Activated T-helper 2 cell treated with anti-CD3 and anti-CD28 coated beads, Interferon-gamma antibody, Interleukin-2, Interleukin-4, amounts not matched to agents 10 μg/mL and 5 μg/mL and 100 μg/mL, durations not matched to agents 14 hours and 24 hours and 36 hours (primary cell): ENCODE results near the gene TMEM187. TPM values are rescaled to one million over a fixed set of nuclear protein-coding genes. Genes with fewer than 3 reads are reported as not detected.

Source experiments
- DNase-seq: peaks from one replicate; pipeline ENCODE4 v3.0.0; 2021; ENCODE audit warnings: low spot score
- H3K27ac Mint-ChIP-seq: one replicate; pipeline ENCODE4 v1.8.0; 2021; ENCODE audit warnings: mixed read lengths
- H3K27me3 Mint-ChIP-seq: one replicate; pipeline ENCODE4 v1.8.0; 2021; ENCODE audit warnings: low read depth, mixed read lengths
- H3K36me3 Mint-ChIP-seq: one replicate; pipeline ENCODE4 v1.8.0; 2021; ENCODE audit warnings: low read depth, mixed read lengths
- H3K4me1 Mint-ChIP-seq: one replicate; pipeline ENCODE4 v1.8.0; 2021; ENCODE audit warnings: low read depth, mixed read lengths
- H3K4me3 Mint-ChIP-seq: one replicate; pipeline ENCODE4 v1.8.0; 2021; ENCODE audit warnings: low read depth, mild to moderate bottlenecking, moderate library complexity, mixed read lengths
- H3K9me3 Mint-ChIP-seq: one replicate; pipeline ENCODE4 v1.8.0; 2021; ENCODE audit warnings: mixed read lengths
- intact Hi-C: fragments of 100-400 bp; cut with micrococcal nuclease; formaldehyde crosslinking; loops from one replicate; pipeline ENCODE4 v1.15.1; 2023
- total RNA-seq: library from RNA; stranded (reverse); gene quantifications from 2 replicates; pipeline ENCODE4 v1.2.3, GENCODE V29; 2022

TMEM187 gene
- total RNA-seq, 1 donor from 2014 or later = 2.1 TPM

DNA sequence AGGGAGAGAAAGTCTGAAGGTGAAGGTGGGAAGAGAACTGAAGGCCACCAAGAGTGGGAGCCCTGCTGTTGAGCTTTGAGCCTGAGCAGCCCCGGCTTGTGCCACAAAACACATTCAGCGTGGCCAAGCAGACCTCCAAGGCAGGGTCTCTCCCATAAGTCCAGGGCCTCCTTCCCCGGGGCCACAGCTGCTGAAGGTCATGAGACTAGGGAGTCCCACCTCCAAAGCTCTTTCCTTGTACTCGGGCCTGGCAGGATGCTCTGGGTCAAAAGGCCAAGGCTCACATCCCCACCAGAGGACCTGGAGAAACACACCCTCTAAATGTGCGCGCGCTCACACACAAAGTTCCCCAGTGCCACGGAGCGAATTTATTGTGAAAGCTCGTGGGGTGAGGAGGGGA, 43.0 kb upstream of the TMEM187 start:
- H3K4me1 Mint-ChIP-seq = peaks cover 10% of the 10 kb centered on the region
- H3K4me3 Mint-ChIP-seq = no peak overlapping the region
- H3K36me3 Mint-ChIP-seq = peaks cover 35% of the 10 kb centered on the region
- no peak overlapping the region for H3K27ac Mint-ChIP-seq
- no peak for DNase-seq
- H3K27me3 Mint-ChIP-seq = no peaks in the 10 kb centered on the region
- intact Hi-C loops = loop anchor here (5.0 to 10.0 kb wide), 3 partner anchors 165 to 445 kb away; partner anchors contain the start of genes EMD, FLNA, MECP2 and PLXNB3
- H3K9me3 Mint-ChIP-seq = no peaks in the 10 kb centered on the region

DNA sequence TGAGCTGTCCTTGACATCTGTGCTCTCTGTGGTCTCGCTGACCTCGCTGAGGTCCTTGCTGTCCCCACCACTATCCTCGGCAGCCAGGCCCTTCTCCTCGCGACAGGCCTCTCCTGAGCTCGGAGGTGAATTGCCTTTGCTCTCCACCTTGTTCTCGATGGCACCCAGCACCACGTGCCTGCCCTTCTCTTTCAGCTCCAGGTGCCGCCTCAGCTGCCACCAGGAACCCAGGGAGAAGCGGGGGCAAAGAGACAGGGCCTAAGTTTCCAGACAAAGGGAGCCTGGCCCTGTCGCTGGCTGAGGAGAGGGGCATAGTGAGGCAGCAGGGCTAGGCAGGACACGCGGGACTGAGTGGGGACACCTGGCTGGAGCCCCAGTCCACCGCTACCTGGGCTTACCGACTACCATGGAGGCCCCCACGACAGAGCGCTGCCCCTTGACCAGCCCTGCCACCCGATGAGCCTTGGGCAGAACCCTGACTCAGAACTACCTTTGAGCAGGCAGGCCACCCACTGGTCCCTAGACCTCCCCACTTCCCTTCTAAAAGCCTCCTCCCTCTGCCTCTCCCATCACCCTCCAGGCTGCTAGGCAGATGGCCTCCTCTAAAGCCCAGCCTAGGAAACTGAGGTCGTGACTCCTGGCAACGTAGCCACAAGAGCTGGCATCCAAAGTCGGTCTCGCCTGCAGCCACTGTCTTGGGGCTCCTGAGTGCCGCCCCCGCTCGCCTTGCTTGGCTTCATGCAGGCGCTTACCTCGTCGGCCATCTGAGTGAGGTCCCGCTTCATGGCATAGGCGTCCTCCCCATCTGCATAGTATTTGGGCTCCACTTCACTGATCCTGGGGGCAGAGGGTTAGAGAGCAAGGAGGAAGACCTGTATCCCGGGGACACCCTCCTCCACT, 42.3 kb upstream of the TMEM187 start:
- Mint-ChIP-seq H3K27me3 (no peaks in the 10 kb centered on the region), H3K4me3 (no peak overlapping the region), H3K4me1 (peaks cover 10% of the 10 kb centered on the region), H3K36me3 (peaks cover 32% of the 10 kb centered on the region), H3K27ac (no peak overlapping the region), H3K9me3 (no peaks in the 10 kb centered on the region)
- no peak for DNase-seq
- intact Hi-C loops = no loop called here

DNA sequence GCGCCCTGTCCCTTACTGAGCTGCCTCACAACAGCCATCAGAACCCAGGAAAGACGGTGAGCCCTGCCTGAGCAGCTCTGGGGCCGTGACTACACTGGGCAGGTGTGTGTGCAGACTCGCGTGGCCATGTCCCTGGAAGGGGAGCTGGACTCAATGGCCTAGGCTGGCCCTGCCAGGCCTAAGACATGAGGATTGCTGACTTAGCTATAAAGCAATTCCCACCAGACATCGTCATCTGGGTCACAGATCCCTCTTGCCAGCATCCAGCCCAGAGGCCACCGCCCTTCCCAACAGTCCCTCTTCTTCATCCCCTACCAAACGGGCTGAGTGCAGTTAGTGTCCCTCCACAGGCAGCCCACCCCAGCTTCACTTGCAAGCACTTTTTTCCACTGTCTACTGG, 41.4 kb upstream of the TMEM187 start:
- intact Hi-C loops = no loop called here
- Mint-ChIP-seq H3K36me3 (peaks cover 29% of the 10 kb centered on the region), H3K4me3 (no peak overlapping the region), H3K9me3 (no peaks in the 10 kb centered on the region), H3K27ac (no peak overlapping the region), H3K27me3 (no peaks in the 10 kb centered on the region), H3K4me1 (peaks cover 12% of the 10 kb centered on the region)
- DNase-seq = no peak

DNA sequence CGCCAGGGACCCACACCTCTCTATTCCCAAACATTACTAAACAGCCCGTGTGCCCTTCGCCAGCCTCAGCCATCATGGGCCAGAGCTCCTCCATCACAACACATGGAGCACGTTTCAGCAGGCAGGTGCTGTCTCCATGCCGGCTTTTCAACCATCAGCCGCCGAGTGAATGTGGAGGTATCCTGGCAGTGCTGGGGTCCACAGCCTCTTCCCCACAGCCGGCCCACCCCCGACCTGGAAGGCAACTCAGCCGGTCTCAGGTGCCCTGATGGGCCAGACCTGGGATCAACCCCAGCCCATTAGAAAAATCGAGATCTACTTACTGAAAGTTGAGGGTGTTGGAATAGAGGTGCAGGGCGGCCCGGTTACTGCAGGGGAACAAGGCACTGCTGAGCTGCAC, 40.8 kb upstream of the TMEM187 start:
- Mint-ChIP-seq H3K27me3 (no peaks in the 10 kb centered on the region), H3K36me3 (peaks cover 29% of the 10 kb centered on the region), H3K4me3 (no peak overlapping the region), H3K4me1 (peaks cover 12% of the 10 kb centered on the region), H3K27ac (no peak overlapping the region), H3K9me3 (no peaks in the 10 kb centered on the region)
- DNase-seq = no peak
- intact Hi-C loops = no loop called here

DNA sequence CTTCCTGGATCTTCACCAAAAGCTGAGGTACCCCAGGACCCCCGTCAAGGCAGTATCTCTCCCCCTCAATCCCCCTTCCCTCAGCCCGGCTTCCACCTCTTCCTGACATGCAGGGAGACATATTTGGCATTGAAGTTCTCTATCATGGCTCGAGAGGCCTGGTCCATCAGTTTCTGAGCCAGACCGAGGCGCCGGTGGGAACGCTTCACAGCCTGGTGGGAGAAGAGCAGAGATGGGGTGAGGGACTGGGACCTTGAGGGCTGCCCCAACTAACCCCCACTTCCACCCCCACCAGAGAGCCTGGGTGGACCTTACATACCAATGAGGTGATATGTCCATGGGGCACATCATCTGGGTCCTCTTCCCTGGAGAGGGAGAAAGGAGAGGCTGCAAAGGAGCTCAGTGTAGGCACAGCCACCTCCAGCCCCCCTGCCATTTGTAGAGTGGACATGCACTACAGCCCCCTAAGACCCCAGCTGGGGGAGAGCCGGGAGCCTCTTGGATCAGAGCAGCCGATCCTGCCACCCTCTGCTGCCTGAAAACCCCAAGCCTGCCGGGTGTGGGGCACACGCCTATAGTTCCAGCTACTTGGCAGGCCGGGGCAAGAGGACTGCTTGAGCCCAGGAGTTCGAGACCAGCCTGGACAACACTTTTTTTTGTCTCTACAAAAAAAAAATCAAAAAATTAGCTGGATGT, 40.2 kb upstream of the TMEM187 start:
- H3K9me3 Mint-ChIP-seq = no peaks in the 10 kb centered on the region
- H3K4me1 Mint-ChIP-seq = peaks cover 10% of the 10 kb centered on the region
- no peaks in the 10 kb centered on the region for H3K27me3 Mint-ChIP-seq
- intact Hi-C loops = no loop called here
- DNase-seq = no peak
- peaks cover 29% of the 10 kb centered on the region for H3K36me3 Mint-ChIP-seq
- H3K27ac Mint-ChIP-seq = no peak overlapping the region
- H3K4me3 Mint-ChIP-seq = no peak overlapping the region

DNA sequence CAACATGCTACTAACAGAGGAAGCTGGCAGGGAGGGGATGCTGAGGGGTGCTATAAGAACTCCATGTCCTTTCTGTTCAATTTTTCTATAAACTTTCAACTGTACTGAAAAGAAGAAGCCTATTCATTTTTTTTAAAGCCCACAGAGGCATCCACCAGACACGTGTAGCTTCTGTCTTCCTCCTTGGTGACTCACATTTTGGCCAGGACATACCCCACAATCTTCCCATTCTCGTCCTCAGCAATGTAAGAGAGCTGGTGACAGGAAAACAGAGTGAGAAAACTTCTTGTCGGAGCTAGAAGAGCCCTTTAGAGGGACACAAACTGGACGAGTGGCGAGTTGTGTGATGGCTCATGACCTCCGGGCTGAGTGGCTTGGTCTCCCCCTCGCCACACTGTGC, 38.8 kb upstream of the TMEM187 start:
- no peaks in the 10 kb centered on the region for H3K9me3 Mint-ChIP-seq
- no peak for DNase-seq
- H3K4me3 Mint-ChIP-seq = peak overlapping the region; percentile 84
- peaks cover 8% of the 10 kb centered on the region for H3K4me1 Mint-ChIP-seq
- H3K36me3 Mint-ChIP-seq = peaks cover 32% of the 10 kb centered on the region
- intact Hi-C loops = no loop called here
- H3K27me3 Mint-ChIP-seq = no peaks in the 10 kb centered on the region
- H3K27ac Mint-ChIP-seq = no peak overlapping the region

DNA sequence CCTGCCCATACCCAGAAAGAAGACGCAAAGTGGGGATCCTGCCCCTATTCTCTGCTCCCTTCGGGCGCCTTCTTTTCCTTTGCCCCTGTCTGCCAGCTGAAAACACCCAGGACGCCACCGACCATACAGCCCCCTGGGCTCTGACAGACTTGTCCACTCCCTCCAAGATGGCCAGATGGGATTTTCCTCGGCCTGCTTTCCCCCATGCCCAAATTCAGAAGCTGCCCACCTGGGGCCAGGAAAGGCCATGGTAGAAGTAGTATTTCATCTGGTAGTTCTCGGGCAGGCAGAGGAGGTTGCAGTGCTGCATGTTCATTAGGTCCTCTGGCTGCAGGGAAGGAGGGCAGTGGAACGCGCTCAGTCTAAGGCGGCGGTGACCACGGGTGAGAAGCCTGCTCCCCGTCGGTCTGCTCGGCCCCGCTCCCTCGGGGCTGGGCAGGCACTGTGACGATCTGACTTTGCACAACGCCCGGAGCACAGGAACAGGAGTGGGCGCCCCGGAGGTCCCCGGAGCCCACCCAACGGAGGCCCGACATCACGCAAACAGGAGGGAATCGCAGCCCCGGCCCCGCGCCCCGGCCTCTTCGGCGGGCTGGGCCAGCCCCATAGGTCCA, 38.3 kb upstream of the TMEM187 start:
- no peaks in the 10 kb centered on the region for H3K9me3 Mint-ChIP-seq
- intact Hi-C loops = no loop called here
- no peaks in the 10 kb centered on the region for H3K27me3 Mint-ChIP-seq
- peak overlapping the region; percentile 17 for H3K27ac Mint-ChIP-seq
- H3K36me3 Mint-ChIP-seq = peaks cover 29% of the 10 kb centered on the region
- H3K4me1 Mint-ChIP-seq = peaks cover 4% of the 10 kb centered on the region
- peak overlapping the region; percentile 84 for H3K4me3 Mint-ChIP-seq
- DNase-seq = no peak

DNA sequence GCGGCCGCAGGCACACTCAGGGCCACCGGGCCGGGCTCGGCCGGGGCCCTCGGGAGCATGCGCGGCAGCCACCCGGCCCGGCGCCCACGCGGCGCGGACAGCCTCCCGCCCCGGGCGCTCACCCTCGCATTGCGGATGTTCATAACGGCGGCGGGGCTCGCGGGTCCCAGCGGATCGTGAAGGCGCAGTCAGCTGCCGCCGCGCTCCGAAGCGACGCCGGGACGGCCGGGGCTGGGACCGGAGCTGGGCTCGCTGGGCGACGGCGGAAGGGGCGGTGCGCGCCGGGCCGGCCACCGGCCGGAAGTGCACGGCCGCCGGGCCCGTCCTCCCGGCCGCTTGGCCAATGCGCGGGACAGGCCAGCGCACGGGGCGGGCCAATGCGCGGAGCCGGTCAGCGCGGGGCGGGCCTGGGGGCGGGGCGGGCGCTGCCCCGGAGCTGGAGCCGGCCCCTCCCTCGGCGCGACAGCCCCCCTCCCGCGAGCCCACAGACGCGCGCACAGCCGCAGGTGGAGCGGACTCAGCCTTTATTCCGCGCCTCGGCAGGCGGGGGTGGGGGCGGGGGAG, 37.7 kb upstream of the TMEM187 start, which contains the start of gene NAA10:
Gene NAA10 (minus strand): TSS at position 276 of the 564 bp plus-strand sequence. CDS start 133 bp downstream, at position 143.
- H3K27ac Mint-ChIP-seq = peak within 1 kb of the TSS; percentile 42

DNA sequence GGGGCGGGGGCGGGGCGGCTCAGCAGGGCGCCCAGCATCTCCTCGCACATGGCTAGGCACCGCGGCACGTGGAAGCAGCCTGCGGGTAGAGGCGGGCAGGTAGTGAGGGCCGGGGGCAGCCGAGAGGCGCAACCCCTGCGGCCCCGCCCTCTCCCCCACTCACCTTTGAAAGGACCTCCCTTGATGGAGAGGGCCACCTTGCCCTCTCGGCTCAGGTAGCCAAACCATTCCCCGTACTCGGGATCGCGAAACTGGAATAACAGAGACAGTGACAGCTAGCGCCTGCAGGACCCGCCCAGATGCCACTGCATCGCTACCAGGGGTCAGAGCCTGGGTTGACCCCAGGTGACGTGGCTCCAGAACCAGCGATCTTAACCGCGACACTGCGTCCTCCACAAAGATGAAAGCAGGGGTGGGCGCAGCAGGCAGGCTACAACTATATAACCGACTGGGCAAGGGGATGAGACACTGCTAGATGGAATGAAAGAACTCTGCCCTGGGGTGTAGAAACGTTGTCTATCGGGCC, 37.2 kb upstream of the TMEM187 start:
- Mint-ChIP-seq H3K4me3 (peak overlapping the region; percentile 67), H3K27me3 (no peaks in the 10 kb centered on the region), H3K27ac (peak overlapping the region; percentile 42), H3K9me3 (no peaks in the 10 kb centered on the region), H3K36me3 (peaks cover 25% of the 10 kb centered on the region), H3K4me1 (peaks cover 2% of the 10 kb centered on the region)
- no peak for DNase-seq
- intact Hi-C loops = no loop called here

More for the DNA sequence above, 37.7 kb upstream of the TMEM187 start, which contains the start of gene NAA10:
- DNase-seq = peak; percentile 50
- peaks cover 2% of the 10 kb centered on the region for H3K4me1 Mint-ChIP-seq
- intact Hi-C loops = no loop called here
- H3K4me3 Mint-ChIP-seq = peak within 1 kb of the TSS; percentile 84
- no peaks in the 10 kb centered on the region for H3K27me3 Mint-ChIP-seq
- peaks cover 27% of the 10 kb centered on the region for H3K36me3 Mint-ChIP-seq
- no peaks in the 10 kb centered on the region for H3K9me3 Mint-ChIP-seq

DNA sequence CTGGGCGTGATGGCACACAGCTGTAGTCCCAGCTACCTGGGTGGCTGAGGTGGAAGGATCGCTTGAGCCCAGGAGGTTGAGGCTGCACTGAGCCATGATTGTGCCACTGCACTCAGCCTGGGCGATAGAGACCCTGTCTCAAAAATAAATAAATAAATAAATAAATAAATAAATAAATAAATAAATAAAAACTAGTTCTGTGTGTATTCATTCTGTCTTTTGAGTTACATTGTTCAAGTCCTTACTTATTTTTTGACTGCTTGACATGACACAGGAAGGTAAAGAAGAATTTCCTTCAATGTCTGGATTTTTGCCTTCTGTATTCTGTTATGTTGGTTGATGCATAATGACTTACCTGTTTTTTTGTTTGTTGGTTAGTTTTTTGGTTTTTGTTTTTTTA, 35.5 kb upstream of the TMEM187 start:
- intact Hi-C loops = no loop called here
- Mint-ChIP-seq H3K27me3 (no peaks in the 10 kb centered on the region), H3K4me3 (no peak overlapping the region), H3K4me1 (peaks cover 5% of the 10 kb centered on the region), H3K27ac (no peak overlapping the region), H3K9me3 (no peaks in the 10 kb centered on the region), H3K36me3 (peaks cover 15% of the 10 kb centered on the region)
- DNase-seq = no peak

DNA sequence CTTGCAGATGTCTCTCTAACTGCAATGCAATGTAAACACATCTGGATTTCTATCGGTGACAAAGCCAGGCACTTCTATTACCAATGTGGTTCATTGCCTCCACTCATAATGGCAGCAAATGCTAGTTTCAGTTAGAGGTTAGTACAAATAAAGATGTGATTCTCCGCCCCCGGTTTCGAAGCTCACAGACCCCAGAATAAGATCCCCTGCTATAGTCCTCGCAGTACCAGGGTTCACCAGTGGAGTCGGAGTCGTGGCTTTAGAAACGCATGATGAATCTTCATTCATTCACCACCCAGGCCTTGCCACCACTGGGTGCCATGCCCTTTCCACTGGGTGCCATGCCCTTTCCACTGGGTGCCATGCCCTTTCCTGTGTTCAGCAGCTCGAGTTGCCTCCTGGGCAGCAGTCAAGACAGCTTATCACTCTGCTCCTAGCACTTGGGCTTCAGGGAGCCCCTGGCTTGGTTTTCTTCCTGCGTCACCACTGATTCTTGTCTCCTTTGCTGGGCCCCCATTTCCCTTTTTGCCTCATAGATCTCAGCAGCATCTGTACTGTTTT, 34.2 kb upstream of the TMEM187 start:
- H3K27ac Mint-ChIP-seq = no peak overlapping the region

DNA sequence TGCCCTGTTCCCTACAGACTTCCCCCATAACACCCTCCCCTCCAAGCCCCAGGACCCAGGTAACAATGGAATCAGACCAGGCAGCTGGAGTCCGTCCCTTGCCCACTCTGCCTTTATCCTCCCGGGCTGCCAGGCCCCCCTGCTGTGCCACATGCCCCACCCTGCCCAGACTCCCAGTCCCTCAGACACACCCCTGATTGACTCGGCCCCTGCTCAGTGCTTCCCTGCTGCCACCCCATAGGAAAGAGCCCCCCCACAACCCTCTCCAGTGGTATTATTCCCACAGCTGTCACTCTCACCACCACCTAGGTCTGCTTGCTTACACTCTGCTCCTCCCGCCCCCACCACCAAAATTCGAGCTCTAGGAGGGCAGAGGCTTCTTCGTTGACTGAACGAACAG, 33.0 kb upstream of the TMEM187 start:
- DNase-seq = no peak
- Mint-ChIP-seq H3K4me3 (no peak overlapping the region), H3K4me1 (peaks cover 8% of the 10 kb centered on the region), H3K9me3 (no peaks in the 10 kb centered on the region), H3K36me3 (peaks cover 9% of the 10 kb centered on the region), H3K27ac (no peak overlapping the region), H3K27me3 (no peaks in the 10 kb centered on the region)
- intact Hi-C loops = no loop called here

More for the DNA sequence above, 34.2 kb upstream of the TMEM187 start:
- no peaks in the 10 kb centered on the region for H3K27me3 Mint-ChIP-seq
- no peaks in the 10 kb centered on the region for H3K9me3 Mint-ChIP-seq
- no peak for DNase-seq
- H3K4me3 Mint-ChIP-seq = no peak overlapping the region
- peaks cover 15% of the 10 kb centered on the region for H3K36me3 Mint-ChIP-seq
- intact Hi-C loops = no loop called here
- H3K4me1 Mint-ChIP-seq = peaks cover 5% of the 10 kb centered on the region
